B cell (primary cell): ENCODE measurements around the gene CFAP74. TPM values are rescaled to one million over a fixed set of nuclear protein-coding genes. Genes with fewer than 3 reads are reported as not detected.

Source experiments
- ATAC-seq: fragments of 200-7000 bp; cut with Tn5 transposase; one replicate; pipeline ENCODE4 v1.10.0; 2021; ENCODE audit warnings: low read depth, mild to moderate bottlenecking, moderate number of reproducible peaks, moderate library complexity
- CTCF ChIA-PET: fragments of 350-600 bp; sonication (Branson Sonifier 250); formaldehyde crosslinking; loops from one replicate; lab custom pipeline; 2021; ENCODE audit warnings: antibody characterized with exemption, inconsistent platforms; lab: Charles Lee
- POLR2A ChIA-PET: fragments of 350-600 bp; sonication (Branson Sonifier 250); formaldehyde crosslinking; loops from one replicate; lab custom pipeline; 2021; ENCODE audit warnings: antibody characterized with exemption; lab: Charles Lee
- DNase-seq: peaks from one replicate; pipeline ENCODE4 v3.0.0; 2013
- H2AFZ ChIP-seq: 2 replicates; pipeline ENCODE4 v1.6.1; 2012; ENCODE audit warnings: mild to moderate bottlenecking, low read depth, low read length; ENCODE audit not compliant: insufficient read depth, poor library complexity, severe bottlenecking
- H3K27ac ChIP-seq, 2 donors: 1 replicate in 1 of 2; 2 replicates in 1 of 2; pipeline ENCODE4 v1.5.1; 2012 to 2013; ENCODE audit warnings: low read length in 2 of 2, mild to moderate bottlenecking in 2 of 2, moderate library complexity in 1 of 2
- H3K27me3 ChIP-seq, 4 experiments: fragments of 200-600 bp in 1 of 4; sonication (generic) in 1 of 4; replicated peaks in 1 of 4; 1 replicate in 2 of 4; 2 replicates in 2 of 4; pipeline versions ENCODE4 v1.6.1 to v1.7.0; 2013 to 2016; ENCODE audit warnings: low read length in 3 of 4, mild to moderate bottlenecking in 2 of 4, mixed read lengths in 1 of 4, moderate library complexity in 1 of 4; ENCODE audit not compliant: insufficient read depth in 4 of 4, control insufficient read depth in 3 of 4; ENCODE audit errors: control extremely low read depth in 1 of 4
- H3K36me3 ChIP-seq, 2 experiments: replicated peaks in 1 of 2; 1 replicate in 1 of 2; 2 replicates in 1 of 2; pipeline versions ENCODE4 v1.6.1 to v1.7.1; 2013; ENCODE audit warnings: low read length in 1 of 2; ENCODE audit not compliant: insufficient read depth in 2 of 2, control insufficient read depth in 1 of 2; ENCODE audit errors: control extremely low read depth in 1 of 2, extremely low read depth in 1 of 2
- H3K4me1 ChIP-seq, 2 donors: fragments of 200-600 bp in 1 of 2; sonication (generic) in 1 of 2; 1 replicate in 1 of 2; 2 replicates in 1 of 2; pipeline versions ENCODE4 v1.5.1 to v1.6.1; 2013 to 2017; ENCODE audit warnings: low read length in 2 of 2; ENCODE audit not compliant: control insufficient read depth in 2 of 2, insufficient read depth in 2 of 2
- H3K4me2 ChIP-seq: replicated peaks from 2 replicates; pipeline ENCODE3; 2012; ENCODE audit warnings: mild to moderate bottlenecking, low read depth, low read length; ENCODE audit not compliant: poor library complexity, severe bottlenecking
- H3K4me3 ChIP-seq, 5 experiments: fragments of 200-600 bp in 1 of 5; sonication (generic) in 1 of 5; 1 replicate in 3 of 5; 2 replicates in 2 of 5; pipeline versions ENCODE4 v1.5.1 to v1.7.0; 2011 to 2016; ENCODE audit warnings: low read length in 4 of 5, mild to moderate bottlenecking in 4 of 5, low read depth in 2 of 5, control low read depth in 1 of 5, moderate library complexity in 1 of 5; ENCODE audit not compliant: insufficient read depth in 1 of 5; ENCODE audit errors: control extremely low read depth in 1 of 5, extremely low read depth in 1 of 5
- H3K79me2 ChIP-seq: fragments of 200-600 bp; sonication (generic); one replicate; pipeline ENCODE4 v1.6.0; 2016; ENCODE audit warnings: low read length; ENCODE audit not compliant: control insufficient read depth, insufficient read depth
- H3K9ac ChIP-seq: fragments of 200-600 bp; sonication (generic); 2 replicates; pipeline ENCODE4 v1.6.1; 2017; ENCODE audit warnings: mild to moderate bottlenecking, low read length, moderate library complexity
- H3K9me3 ChIP-seq, 3 donors: one replicate each; pipeline versions ENCODE4 v1.6.1 to v1.7.1; 2013; ENCODE audit warnings: low read length in 2 of 3; ENCODE audit not compliant: control insufficient read depth in 2 of 3, insufficient read depth in 1 of 3; ENCODE audit errors: control extremely low read depth in 1 of 3
- H4K20me1 ChIP-seq: 2 replicates; pipeline ENCODE4 v1.6.0; 2012; ENCODE audit warnings: mild to moderate bottlenecking, low read length; ENCODE audit not compliant: insufficient read depth, control insufficient read depth, poor library complexity, severe bottlenecking
- H3K27ac Mint-ChIP-seq: one replicate; pipeline ENCODE4 v1.8.0; 2021; ENCODE audit warnings: mixed read lengths
- H3K27me3 Mint-ChIP-seq: one replicate; pipeline ENCODE4 v1.8.0; 2021; ENCODE audit warnings: mixed read lengths
- H3K4me1 Mint-ChIP-seq: one replicate; pipeline ENCODE4 v1.8.0; 2021; ENCODE audit warnings: mixed read lengths
- H3K4me3 Mint-ChIP-seq: one replicate; pipeline ENCODE4 v1.8.0; 2021; ENCODE audit warnings: mixed read lengths
- H3K9me3 Mint-ChIP-seq: one replicate; pipeline ENCODE4 v1.8.0; 2022; ENCODE audit warnings: mixed read lengths; ENCODE audit not compliant: insufficient read depth
- CTCF ChIP-seq: fragments of 200-600 bp; IDR thresholded peaks from one replicate; pipeline ENCODE4 v1.8.0; 2022; ENCODE audit warnings: antibody characterized with exemption, mild to moderate bottlenecking
- EZH2 ChIP-seq: IDR thresholded peaks from 2 replicates; pipeline ENCODE4 v1.6.1; 2012; ENCODE audit warnings: borderline replicate concordance, low read depth, mild to moderate bottlenecking, moderate library complexity, low read length; ENCODE audit not compliant: insufficient read depth, poor library complexity, severe bottlenecking
- WGBS: methylation state at CpG from one replicate; pipeline ENCODE4 v1.1.5; 2013; ENCODE audit warnings: missing lambda C conversion rate; ENCODE audit not compliant: insufficient coverage; 5-methylcytosine and 5-hydroxymethylcytosine counted together
- intact Hi-C: fragments of 100-400 bp; cut with micrococcal nuclease; formaldehyde crosslinking; loops from one replicate; pipeline ENCODE4 v1.10.0; 2022
- polyA plus RNA-seq: library from polyadenylated mRNA; depleted of rRNA; stranded (reverse); fragments of >200 nt; gene quantifications from 2 replicates; pipeline ENCODE4 v1.2.3, GENCODE V29; 2012
- total RNA-seq, 2 donors: library from RNA; stranded (reverse); fragments of 120-200 nt in 1 of 2; gene quantifications; 1 replicate in 1 of 2; 2 replicates in 1 of 2; pipeline versions ENCODE4 v1.2.3 to v1.2.4, GENCODE V29; 2013 to 2022

The CFAP74 gene
- total and polyA plus RNA-seq, 2 donors (not counting 1 experiment from before 2014, with no cell fraction given) = not detected

DNA sequence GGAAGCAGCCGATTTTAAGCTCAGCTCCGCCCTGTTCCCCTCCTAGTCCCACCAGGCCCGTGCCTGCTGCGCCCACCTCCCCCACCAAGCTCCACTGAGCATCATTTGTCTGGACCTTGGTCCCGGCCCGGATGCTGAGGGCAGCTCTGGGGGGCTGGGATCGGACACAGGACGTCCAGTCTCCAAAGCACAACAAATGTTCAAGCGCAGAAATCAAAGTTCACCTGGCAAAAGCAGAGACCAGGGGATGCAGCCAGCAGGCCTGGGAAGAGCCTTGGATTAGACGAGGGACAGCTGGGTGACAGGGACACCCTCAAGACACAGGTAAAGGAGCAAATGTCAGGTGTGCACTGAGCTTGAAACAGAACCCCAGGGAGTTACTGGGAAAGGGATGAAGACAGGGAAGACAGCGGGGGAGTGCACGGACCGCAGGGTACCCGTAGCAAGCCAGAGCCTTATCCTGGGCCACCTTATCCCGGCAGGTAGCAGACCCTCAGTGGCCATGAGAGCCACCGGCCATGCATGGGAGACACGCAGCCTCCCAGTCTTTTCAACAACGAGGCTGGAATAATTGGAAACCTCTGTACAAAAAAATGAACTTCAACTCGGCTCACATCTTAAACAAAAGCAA lies 62.3 kb downstream of the CFAP74 start:
- ATAC-seq = no peak
- POLR2A ChIA-PET = no interaction called here
- H3K4me2 ChIP-seq = no peak overlapping the region

More for the DNA sequence above, 62.3 kb downstream of the CFAP74 start:
- CTCF ChIA-PET = interaction anchor here (0.8 to 1.9 kb wide), 2 partner anchors 10 to 103 kb away, joined by 4 to 10 read pairs; no protein-coding TSS in a partner anchor
- H3K4me1 ChIP-seq = peaks cover 2 to 8% of the 10 kb centered on the region in 2 donors
- no peak overlapping the region for H3K4me3 ChIP-seq
- H4K20me1 ChIP-seq = no peaks in the 10 kb centered on the region
- H3K4me3 Mint-ChIP-seq = no peak overlapping the region
- intact Hi-C loops = no loop called here
- no peak overlapping the region for H3K9ac ChIP-seq
- H3K9me3 ChIP-seq = no peaks in the 10 kb centered on the region
- no peaks in the 10 kb centered on the region for H3K36me3 ChIP-seq
- H3K4me1 Mint-ChIP-seq = peaks cover 8% of the 10 kb centered on the region
- no peak overlapping the region for H3K27ac Mint-ChIP-seq
- H3K79me2 ChIP-seq = no peaks in the 10 kb centered on the region
- H3K9me3 Mint-ChIP-seq = no peaks in the 10 kb centered on the region
- peaks cover 0 to 7% (median 0%) of the 10 kb centered on the region in 4 experiments for H3K27me3 ChIP-seq
- peaks cover 3% of the 10 kb centered on the region for H3K27me3 Mint-ChIP-seq
- no peak for TF ChIP-seq EZH2
- no peak for TF ChIP-seq CTCF
- no peak overlapping the region for H3K27ac ChIP-seq
- 76% methylated on average over 19 of the region's 19 CpGs for WGBS
- H2AFZ ChIP-seq = no peak overlapping the region
- no peak for DNase-seq
